ENCODE results near the gene ANKRD13D.

ANKRD13D gene

DNA sequence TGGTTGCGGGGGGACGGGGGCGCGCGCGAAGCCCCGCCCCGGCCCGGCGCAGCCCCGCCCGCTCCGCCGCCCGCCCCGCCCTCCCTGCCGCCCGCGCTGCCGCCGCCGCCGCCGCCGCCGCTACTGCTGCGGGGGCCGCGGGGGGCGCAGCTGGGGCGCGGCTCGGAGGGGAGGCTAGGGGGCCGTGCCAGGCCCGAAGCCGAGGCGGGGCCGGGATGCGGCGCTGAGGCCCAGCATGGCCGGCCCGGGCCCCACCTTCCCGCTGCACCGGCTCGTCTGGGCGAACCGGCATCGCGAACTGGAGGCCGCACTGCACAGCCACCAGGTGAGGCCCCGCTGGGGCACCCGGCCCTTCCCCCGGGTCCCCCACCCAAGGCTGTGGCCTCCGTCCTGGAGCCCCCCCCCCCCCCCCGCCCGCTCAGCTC lies at the start of gene ANKRD13D:
Gene ANKRD13D (plus strand): TSS at position 78 of the 425 bp plus-strand sequence. CDS start 158 bp downstream, at position 236.
- DNase-seq (ENCODE audit: low read depth, low spot score) = no peak

DNA sequence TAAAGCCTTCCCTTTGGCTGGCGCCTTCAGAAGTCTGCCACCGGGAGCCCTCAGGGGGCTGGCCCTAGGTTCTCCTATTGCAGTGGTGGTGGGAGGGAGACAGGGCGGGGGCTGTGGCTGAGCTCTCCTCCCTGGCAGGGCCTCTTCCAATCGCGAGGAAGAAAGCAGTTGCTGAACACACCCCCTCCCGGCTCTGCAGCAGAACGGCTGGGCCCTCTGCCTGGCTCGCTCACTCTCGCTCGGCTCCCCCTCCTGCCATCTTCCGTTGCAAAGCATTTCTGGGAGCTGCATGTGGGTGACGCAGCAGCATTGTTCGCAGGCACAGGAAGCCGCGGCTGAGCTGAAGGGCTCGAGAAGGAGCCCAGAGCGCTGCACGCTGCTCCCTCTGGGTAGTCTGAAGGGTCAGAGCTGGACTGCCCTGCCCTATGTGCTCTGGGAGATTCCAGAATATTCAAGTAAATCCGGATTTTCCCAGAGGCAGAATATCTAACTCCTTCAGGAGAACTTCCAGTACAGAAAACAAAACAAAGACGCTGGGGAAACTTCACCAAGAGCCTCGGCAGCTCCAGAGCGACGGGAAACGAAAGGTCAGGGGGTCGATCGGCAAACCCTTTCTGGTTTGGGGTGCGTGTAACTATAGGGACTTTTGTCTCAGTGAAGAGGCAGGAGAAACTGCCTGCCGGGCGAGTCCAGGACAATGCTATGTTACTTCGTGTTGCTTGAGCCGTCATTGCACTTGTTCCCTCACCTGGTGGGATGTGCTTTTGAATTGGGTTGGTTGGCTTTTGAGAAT lies 49.1 kb upstream of the ANKRD13D start:
- DNase-seq (ENCODE audit: low read depth, low spot score) = peak; percentile 100

- peak; percentile 73 for DNase-seq (ENCODE audit: low read depth, low spot score)
Measured at GRCh38 chr11:67240576-67241389, 48.3 kb upstream of the ANKRD13D start.

DNA sequence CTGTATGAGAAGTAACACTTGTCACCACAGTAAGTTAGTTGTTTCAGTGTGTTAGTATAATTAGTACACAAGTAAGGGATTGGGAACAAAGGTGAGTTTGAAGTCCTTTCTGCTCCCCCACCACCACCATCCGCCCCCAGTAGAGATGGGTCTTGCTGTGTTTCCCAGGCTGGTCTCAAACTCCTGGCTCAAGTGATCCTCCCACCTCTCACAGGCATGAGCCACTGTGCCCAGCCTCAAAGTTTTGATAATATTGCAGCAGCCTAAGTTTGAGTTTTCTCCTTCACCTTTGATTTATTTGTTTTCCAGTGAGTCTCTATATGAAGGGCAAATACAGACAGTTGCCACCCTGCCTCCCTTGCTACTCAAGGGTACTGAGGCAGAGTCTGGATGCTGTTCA lies 46.6 kb upstream of the ANKRD13D start:
- no peak for DNase-seq (ENCODE audit: low read depth, low spot score)

GRCh38 chr11:67243051-67243450 lies 46.1 kb upstream of the ANKRD13D start:
- no peak for DNase-seq (ENCODE audit: low read depth, low spot score)

- no peak for DNase-seq (ENCODE audit: low read depth, low spot score)
Measured at GRCh38 chr11:67245046-67245445, 44.1 kb upstream of the ANKRD13D start.

- DNase-seq (ENCODE audit: low read depth, low spot score) = no peak
Measured at GRCh38 chr11:67247946-67248550, 41.1 kb upstream of the ANKRD13D start.

DNA sequence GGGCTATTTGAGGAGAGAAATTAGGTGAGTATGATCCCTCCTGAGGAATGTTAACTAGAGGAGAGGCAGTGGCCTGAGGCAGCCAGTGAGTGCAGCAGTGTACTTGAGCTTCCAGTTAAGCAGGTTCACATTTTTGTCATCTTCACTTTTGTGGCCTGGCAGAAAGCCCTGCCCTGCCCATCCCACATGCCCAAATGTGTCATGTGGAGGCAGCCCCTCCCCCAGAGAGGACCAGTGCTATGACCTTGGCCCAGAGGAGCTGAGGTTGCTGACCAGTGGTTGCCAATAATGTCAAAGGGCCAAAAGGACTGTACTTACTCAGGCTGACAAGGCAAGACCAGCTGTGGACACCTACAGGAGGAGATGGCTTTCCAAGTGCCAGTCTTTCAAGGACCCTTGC lies 40.5 kb upstream of the ANKRD13D start:
- peak; percentile 83 for DNase-seq (ENCODE audit: low read depth, low spot score)

DNA sequence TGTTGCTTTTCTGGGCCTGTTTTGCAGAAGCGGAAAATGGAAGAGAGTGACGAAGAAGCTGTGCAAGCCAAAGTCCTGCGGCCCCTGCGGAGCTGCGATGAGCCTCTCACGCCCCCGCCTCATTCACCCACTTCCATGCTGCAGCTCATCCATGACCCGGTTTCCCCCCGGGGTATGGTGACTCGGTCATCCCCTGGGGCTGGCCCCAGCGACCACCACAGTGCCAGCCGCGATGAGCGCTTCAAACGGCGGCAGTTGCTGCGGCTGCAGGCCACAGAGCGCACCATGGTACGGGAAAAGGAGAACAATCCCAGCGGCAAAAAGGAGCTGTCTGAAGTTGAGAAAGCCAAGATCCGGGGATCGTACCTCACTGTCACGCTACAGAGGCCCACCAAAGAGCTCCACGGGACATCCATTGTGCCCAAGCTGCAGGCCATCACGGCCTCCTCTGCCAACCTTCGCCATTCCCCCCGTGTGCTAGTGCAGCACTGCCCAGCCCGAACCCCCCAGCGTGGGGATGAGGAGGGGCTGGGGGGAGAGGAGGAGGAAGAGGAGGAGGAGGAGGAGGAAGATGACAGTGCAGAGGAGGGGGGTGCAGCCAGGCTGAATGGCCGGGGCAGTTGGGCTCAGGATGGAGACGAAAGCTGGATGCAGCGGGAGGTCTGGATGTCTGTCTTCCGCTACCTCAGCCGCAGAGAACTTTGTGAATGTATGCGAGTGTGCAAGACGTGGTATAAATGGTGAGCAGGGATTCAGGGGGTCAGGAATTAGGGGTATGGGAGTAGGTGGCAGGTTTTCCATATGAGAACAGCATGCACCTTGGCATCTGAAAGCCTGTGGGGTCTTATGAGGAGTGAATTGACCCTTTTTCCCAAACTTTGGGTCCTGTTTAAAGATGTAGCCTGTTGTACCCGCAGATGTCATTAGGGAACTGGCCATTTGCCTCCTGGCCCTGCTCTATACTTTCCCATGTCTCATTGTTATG lies 38.8 kb upstream of the ANKRD13D start:
- no peak for DNase-seq (ENCODE audit: low read depth, low spot score)

- DNase-seq (ENCODE audit: low read depth, low spot score) = no peak
Measured at GRCh38 chr11:67251841-67252240, 37.3 kb upstream of the ANKRD13D start.

DNA sequence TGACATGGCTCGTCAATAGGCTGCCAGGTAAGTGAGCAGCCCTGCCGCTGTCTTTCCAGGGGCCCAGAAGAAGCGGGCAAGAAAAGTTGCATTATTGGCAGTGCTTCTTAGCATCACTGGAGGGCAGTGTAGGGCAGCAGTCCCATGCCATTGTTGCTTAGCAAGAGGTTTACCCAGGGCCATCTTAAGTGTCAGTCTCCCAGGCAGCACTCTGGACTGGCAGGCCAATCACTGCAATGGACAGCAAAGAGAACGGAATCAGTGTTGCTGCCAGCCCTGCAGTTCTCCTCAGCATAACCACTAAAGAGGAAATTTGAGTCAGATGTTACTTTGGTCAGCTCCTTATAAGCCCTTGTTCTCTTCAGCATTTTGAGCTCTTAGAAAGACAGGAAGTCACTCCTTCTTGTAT lies 36.3 kb upstream of the ANKRD13D start:
- DNase-seq (ENCODE audit: low read depth, low spot score) = peak; percentile 42

- DNase-seq (ENCODE audit: low read depth, low spot score) = no peak
Measured at GRCh38 chr11:67253872-67254624, 35.1 kb upstream of the ANKRD13D start.

DNA sequence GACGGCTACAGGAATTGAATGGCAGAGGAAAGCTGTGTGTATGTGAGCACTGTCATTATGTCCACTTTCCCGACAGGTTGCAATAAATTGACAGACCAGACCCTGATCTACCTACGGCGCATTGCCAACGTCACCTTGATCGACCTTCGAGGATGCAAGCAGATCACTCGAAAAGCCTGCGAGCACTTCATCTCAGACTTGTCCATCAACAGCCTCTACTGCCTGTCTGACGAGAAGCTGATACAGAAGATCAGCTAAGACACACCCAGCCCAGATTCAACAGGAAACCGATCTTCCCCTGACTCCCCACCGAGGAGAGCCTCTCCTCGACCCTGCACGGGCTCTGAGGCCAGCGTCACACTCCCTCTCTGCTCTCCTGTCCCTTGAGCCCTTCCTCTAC lies 34.3 kb upstream of the ANKRD13D start:
- no peak for DNase-seq (ENCODE audit: low read depth, low spot score)

DNA sequence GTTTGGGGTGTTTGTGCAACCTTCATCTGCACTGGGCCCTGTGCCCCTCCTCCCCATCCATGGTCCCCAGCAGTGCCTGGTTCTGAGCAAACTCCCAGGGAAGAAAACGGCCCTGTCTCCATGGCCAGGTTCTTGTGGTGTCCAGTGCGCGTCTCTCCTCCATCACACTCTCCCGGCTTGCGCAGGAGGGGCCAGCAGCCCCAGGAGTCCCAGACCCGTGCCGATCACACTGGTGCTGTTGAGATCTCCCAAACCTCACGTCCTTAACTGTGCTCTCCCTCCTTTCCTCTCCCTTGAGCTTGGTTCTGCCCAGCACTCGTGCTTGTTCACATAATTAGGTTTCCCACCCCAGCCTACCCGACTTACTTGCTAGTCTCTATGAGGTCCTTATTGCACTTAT lies 33.8 kb upstream of the ANKRD13D start:
- no peak for DNase-seq (ENCODE audit: low read depth, low spot score)

GRCh38 chr11:67255864-67256263 lies 33.2 kb upstream of the ANKRD13D start:
- no peak for DNase-seq (ENCODE audit: low read depth, low spot score)

DNA sequence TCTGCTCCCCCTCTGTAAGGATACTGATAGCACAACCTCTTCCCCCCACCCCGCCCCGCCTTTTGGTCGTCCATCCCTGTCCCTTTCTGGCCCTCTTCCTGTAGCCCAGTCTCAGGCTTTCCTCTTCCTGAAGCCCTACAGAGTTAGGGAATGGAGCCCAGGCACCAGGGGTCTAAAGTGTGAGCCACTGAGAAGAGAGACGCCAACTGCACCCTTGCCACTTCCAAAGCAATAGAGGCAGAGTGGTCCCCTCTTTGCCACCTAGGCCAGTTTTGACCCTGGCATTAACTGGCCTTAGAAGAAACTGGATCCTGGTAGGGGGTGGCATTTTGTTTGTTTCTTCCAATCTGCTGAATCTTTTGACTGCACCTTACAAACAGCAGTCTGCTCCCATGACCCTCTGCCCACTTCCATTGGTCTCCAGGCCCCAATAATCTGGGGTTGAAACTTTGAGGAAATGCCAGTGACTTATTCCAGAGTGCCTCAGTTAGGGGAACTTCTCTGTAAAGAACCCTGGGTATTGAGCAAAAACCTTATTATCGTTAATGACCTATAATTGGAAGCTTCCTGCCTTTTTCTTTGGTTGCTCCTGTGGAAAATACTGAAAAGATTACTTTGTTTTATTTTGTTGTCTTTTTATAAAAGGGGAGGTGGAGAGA lies 32.5 kb upstream of the ANKRD13D start:
- DNase-seq (ENCODE audit: low read depth, low spot score) = no peak

GRCh38 chr11:67260406-67260805 lies 28.7 kb upstream of the ANKRD13D start:
- no peak for DNase-seq (ENCODE audit: low read depth, low spot score)

GRCh38 chr11:67260885-67261639 lies 28.0 kb upstream of the ANKRD13D start:
- DNase-seq (ENCODE audit: low read depth, low spot score) = peak; percentile 74

DNA sequence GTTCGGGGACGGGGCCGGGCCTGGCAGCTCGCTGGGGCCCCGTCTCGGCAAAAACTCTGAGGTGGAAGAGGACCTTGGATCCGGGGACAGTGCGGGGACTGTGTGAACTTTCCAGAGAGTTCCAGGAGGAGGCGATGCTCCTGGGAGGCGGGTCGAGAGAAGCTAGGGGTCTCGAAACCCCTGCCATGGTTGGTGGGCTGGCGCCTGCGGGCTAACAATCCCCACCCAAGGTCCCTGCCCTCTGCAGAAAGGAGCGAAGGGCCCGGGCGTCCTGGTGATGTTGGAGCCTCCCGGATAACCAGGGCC lies 27.5 kb upstream of the ANKRD13D start:
- no peak for DNase-seq (ENCODE audit: low read depth, low spot score)
